Breast epithelium (tissue), 3 donors: ENCODE results near the gene TMPRSS13.

ENCODE experiments used
- CTCF ChIP-seq, 3 donors: fragments of 450-650 bp; IDR thresholded peaks; one replicate each; pipeline ENCODE4 v1.5.1; 2016 to 2017; ENCODE audit warnings: antibody characterized with exemption in 3 of 3, mild to moderate bottlenecking in 3 of 3, moderate library complexity in 3 of 3
- POLR2A ChIP-seq: fragments of 450-650 bp; IDR thresholded peaks from one replicate; pipeline ENCODE4 v1.6.1; 2016; ENCODE audit warnings: antibody characterized with exemption, mild to moderate bottlenecking, moderate library complexity

DNA sequence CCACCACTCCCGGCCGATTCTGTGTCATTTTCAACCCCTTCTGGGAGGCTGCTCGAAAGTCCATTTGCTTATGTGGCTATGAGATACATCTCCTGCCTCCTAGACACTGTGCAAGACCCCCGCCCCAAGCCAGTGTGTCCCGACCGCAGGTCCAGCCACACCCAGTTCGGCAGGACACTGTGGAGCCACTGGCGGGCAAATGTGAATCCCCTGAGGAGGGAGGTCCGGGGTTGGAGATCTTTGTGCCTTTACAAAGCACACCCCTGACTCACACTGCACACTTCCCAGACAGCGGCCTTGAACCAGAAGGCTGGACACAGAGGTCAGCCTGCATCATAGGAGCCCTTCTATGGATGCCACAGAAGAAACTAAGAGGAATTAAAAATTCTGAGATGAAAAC lies 70.1 kb downstream of the TMPRSS13 start:
- TF ChIP-seq CTCF (IDR thresholded peaks at IDR 0.05) (no peak), POLR2A (no peak)
